DND-41 (cell line): ENCODE measurements around the gene TRPC3.

ENCODE experiments used
- ATAC-seq: fragments of 200-7000 bp; cut with Tn5 transposase; 3 replicates; pipeline ENCODE4 v1.9.1; 2021; ENCODE audit warnings: low read depth; ENCODE audit not compliant: insufficient read depth
- DNase-seq: peaks from one replicate; pipeline ENCODE4 v3.0.0-alpha.2; 2020
- H2AFZ ChIP-seq: 2 replicates; pipeline ENCODE4 v1.6.0; 2012; ENCODE audit warnings: low read depth, low read length
- H3K27ac ChIP-seq: 2 replicates; pipeline ENCODE4 v1.5.1; 2012; ENCODE audit warnings: low read length, inconsistent platforms
- H3K27me3 ChIP-seq: fragments of 200-600 bp; sonication (generic); 2 replicates; pipeline ENCODE4 v1.6.0; 2012; ENCODE audit warnings: low read length, mild to moderate bottlenecking, inconsistent platforms; ENCODE audit not compliant: insufficient read depth, poor library complexity
- H3K36me3 ChIP-seq: 2 replicates; pipeline ENCODE4 v1.5.1; 2012; ENCODE audit warnings: low read length, inconsistent platforms; ENCODE audit not compliant: insufficient read depth
- H3K4me1 ChIP-seq: 2 replicates; pipeline ENCODE4 v1.5.1; 2012; ENCODE audit warnings: mild to moderate bottlenecking, low read length; ENCODE audit not compliant: insufficient read depth
- H3K4me2 ChIP-seq: 2 replicates; pipeline ENCODE4 v1.6.0; 2012; ENCODE audit warnings: mild to moderate bottlenecking, moderate library complexity, low read length, inconsistent platforms; ENCODE audit not compliant: insufficient read depth
- H3K4me3 ChIP-seq, 2 experiments: fragments of 200-600 bp in 1 of 2; shearing (Covaris generic) in 1 of 2; 2 replicates each; pipeline ENCODE4 v1.5.1; 2012 to 2016; ENCODE audit warnings: inconsistent platforms in 2 of 2, low read length in 2 of 2, mild to moderate bottlenecking in 2 of 2, low read depth in 1 of 2, moderate library complexity in 1 of 2
- H3K79me2 ChIP-seq: 2 replicates; pipeline ENCODE4 v1.6.0; 2012; ENCODE audit warnings: low read length, inconsistent platforms; ENCODE audit not compliant: insufficient read depth
- H3K9ac ChIP-seq: 2 replicates; pipeline ENCODE4 v1.6.0; 2012; ENCODE audit warnings: low read depth, mild to moderate bottlenecking, inconsistent platforms, low read length, moderate library complexity
- H3K9me3 ChIP-seq: 2 replicates; pipeline ENCODE4 v1.5.1; 2012; ENCODE audit warnings: low read length, moderate library complexity, mild to moderate bottlenecking, inconsistent platforms; ENCODE audit not compliant: insufficient read depth, severe bottlenecking
- H4K20me1 ChIP-seq: 2 replicates; pipeline ENCODE4 v1.6.0; 2012; ENCODE audit warnings: low read length; ENCODE audit not compliant: insufficient read depth
- CTCF ChIP-seq: IDR thresholded peaks from 2 replicates; pipeline ENCODE4 v1.5.1; 2012; ENCODE audit warnings: borderline replicate concordance, low read length, moderate library complexity, mild to moderate bottlenecking; ENCODE audit not compliant: poor library complexity, severe bottlenecking; ENCODE audit errors: extremely low read depth
- EZH2 ChIP-seq: IDR thresholded peaks from 3 replicates; pipeline ENCODE4 v1.6.1; 2012; ENCODE audit warnings: borderline replicate concordance, low read depth, mild to moderate bottlenecking, moderate library complexity, low read length, inconsistent platforms; ENCODE audit not compliant: severe bottlenecking

TRPC3 gene

DNA sequence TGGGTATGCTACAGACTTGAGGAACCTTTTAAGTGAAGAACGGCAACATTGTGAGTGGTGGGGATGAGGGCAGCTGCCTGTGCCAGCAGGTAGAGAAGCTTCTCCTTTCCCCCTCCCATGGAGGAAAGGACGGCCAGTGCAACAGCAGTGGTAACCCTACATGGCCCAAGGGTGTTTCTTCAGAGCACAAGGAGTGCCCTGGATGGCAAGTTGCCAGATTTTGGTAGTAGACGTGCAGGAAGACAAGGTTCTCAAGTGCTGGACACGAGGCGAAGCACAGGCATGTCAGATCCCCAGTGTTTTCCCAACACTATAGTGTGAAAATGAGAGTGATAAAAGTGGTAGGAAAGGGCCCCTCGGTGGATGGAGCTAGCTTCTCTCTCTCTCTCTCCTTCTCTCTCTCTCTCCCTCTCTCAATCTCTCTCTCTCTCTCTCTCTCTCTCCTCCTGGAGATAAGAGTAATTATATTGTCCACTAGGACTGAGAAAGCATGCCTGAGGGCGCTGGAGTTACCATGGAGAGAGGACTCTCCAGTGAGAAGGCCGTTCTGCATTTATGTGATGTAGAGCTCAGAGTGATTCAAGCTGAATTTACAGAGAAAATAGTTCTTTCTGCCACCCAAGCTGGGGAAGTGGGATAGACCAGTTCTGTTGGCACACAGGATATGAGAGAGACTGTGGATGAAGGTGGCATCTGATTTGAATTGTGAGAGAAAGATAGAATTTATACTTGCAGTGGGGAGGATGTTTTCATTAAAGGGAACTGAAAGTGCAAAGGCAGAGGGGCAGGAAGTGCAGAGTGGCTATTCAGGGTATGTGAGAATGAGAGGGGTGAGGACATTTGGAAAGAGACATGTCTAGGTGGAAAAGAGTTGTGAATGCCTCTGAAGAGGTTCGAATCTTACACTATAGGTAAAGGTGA, 25.7 kb upstream of the TRPC3 start:
- Histone ChIP-seq H3K4me1 (no peaks in the 10 kb centered on the region), H3K79me2 (no peaks in the 10 kb centered on the region), H3K9ac (no peak overlapping the region), H3K4me2 (no peak overlapping the region), H3K36me3 (no peaks in the 10 kb centered on the region), H3K4me3 (no peak overlapping the region), H4K20me1 (no peaks in the 10 kb centered on the region), H3K9me3 (no peaks in the 10 kb centered on the region), H3K27me3 (peaks cover 6% of the 10 kb centered on the region), H2AFZ (no peak overlapping the region), H3K27ac (no peak overlapping the region)
- TF ChIP-seq EZH2 (no peak), CTCF (no peak)
- ATAC-seq, result no peak
- DNase-seq, result no peak

DNA sequence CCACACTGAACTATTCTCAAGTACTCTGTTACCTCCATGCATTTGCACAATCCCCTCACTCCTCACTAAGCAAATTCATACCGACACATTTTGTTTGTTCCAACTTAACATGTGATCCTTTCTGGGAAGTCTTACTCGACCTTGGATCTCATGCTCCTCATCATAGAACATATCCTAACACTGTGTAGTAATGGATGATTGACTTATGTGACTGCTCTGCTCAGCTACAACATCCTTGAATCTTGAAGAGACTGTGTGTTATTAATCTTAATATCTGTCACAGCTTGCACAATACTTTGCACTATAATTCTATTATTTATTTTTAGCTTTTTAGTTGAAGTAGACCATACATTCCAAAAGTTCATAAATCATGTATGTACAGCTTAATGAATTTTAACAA, 23.9 kb upstream of the TRPC3 start:
- Histone ChIP-seq H3K9me3 (no peaks in the 10 kb centered on the region), H3K27ac (no peak overlapping the region), H3K36me3 (no peaks in the 10 kb centered on the region), H3K4me1 (no peaks in the 10 kb centered on the region), H2AFZ (no peak overlapping the region), H3K27me3 (peaks cover 6% of the 10 kb centered on the region), H4K20me1 (no peaks in the 10 kb centered on the region), H3K9ac (no peak overlapping the region), H3K4me3 (no peak overlapping the region), H3K79me2 (no peaks in the 10 kb centered on the region), H3K4me2 (no peak overlapping the region)
- no peak for ATAC-seq
- TF ChIP-seq CTCF (no peak), EZH2 (no peak)
- no peak for DNase-seq

- Histone ChIP-seq H2AFZ (no peak overlapping the region), H3K36me3 (no peaks in the 10 kb centered on the region), H3K9ac (no peak overlapping the region), H3K4me3 (no peak overlapping the region), H4K20me1 (no peaks in the 10 kb centered on the region), H3K9me3 (no peaks in the 10 kb centered on the region), H3K27me3 (peaks cover 11% of the 10 kb centered on the region), H3K27ac (no peak overlapping the region), H3K79me2 (no peaks in the 10 kb centered on the region), H3K4me1 (no peaks in the 10 kb centered on the region), H3K4me2 (no peak overlapping the region)
- TF ChIP-seq CTCF (no peak), EZH2 (no peak)
- DNase-seq (no peak), ATAC-seq (no peak)
These were observed 22.0 kb upstream of the TRPC3 start for GRCh38 chr4:121973816-121974215.
